K562 (cell line): Measurements from ENCODE around the gene DLST. TPM values are rescaled to one million over a fixed set of nuclear protein-coding genes. Genes with fewer than 3 reads are reported as not detected.

Experiments used
- ATAC-seq: fragments of 200-7000 bp; cut with Tn5 transposase; 3 replicates; pipeline ENCODE4 v1.9.1; 2020; ENCODE audit warnings: moderate library complexity
- BruUV-seq: library from RNA; stranded (reverse); fragments of 400-500 nt; replicated peaks from 2 replicates; lab custom pipeline; 2021; lab: Mats Ljungman, UMichigan
- CTCF ChIA-PET: fragments of 300-600 bp; formaldehyde crosslinking; extraction: SDS; loops from one replicate; lab custom pipeline; 2021; ENCODE audit warnings: low intra/inter-chr PET ratio; lab: Yijun Ruan, JAX
- POLR2A ChIA-PET: fragments of 300-600, 350-650 bp; sonication (Branson Sonifier 250); formaldehyde crosslinking; extraction: SDS; loops from one replicate; lab custom pipeline; 2021; ENCODE audit warnings: antibody characterized with exemption, inconsistent platforms; lab: Yijun Ruan, JAX
- DNase-seq, 4 experiments: peaks; one replicate each; pipeline versions ENCODE4 v3.0.0 to v3.0.0-alpha.2; 2011 to 2018; ENCODE audit warnings: low spot score in 3 of 4, mixed read lengths in 3 of 4; ENCODE audit errors: extremely low read depth in 1 of 4
- FAIRE-seq: peaks from 2 replicates; lab custom pipeline; 2011; peaks lifted over from hg19 to GRCh38; lab: Jason Lieb, UNC
- H2AFZ ChIP-seq: 2 replicates; pipeline ENCODE4 v1.6.0; 2011; ENCODE audit warnings: low read depth, low read length, control low read depth, inconsistent platforms
- H3K27ac ChIP-seq: fragments of 200-600 bp; 3 replicates; pipeline ENCODE4 v1.8.0; 2011; ENCODE audit warnings: low read depth, mild to moderate bottlenecking, control low read depth, inconsistent platforms, low read length, moderate library complexity, mixed read lengths; ENCODE audit errors: extremely low read depth
- H3K27me3 ChIP-seq, 2 experiments: fragments of 300-600 bp in 1 of 2; 2 replicates in 1 of 2; 3 replicates in 1 of 2; pipeline versions ENCODE4 v1.6.0 to v1.8.0; 2011; ENCODE audit warnings: inconsistent platforms in 2 of 2, low read length in 2 of 2, mild to moderate bottlenecking in 1 of 2, mixed read lengths in 1 of 2, moderate library complexity in 1 of 2; ENCODE audit not compliant: control insufficient read depth in 2 of 2, insufficient read depth in 2 of 2
- H3K36me3 ChIP-seq: fragments of 300-600 bp; 3 replicates; pipeline ENCODE4 v1.8.0; 2011; ENCODE audit warnings: mild to moderate bottlenecking, low read length, inconsistent platforms; ENCODE audit not compliant: control insufficient read depth, insufficient read depth
- H3K4me1 ChIP-seq, 2 experiments: fragments of 200-600 bp in 1 of 2; replicated peaks in 1 of 2; 2 replicates in 1 of 2; 3 replicates in 1 of 2; pipeline versions ENCODE4 v1.5.1 to v1.8.0; 2011; ENCODE audit warnings: inconsistent platforms in 2 of 2, low read length in 2 of 2, mild to moderate bottlenecking in 1 of 2, mixed read lengths in 1 of 2, moderate library complexity in 1 of 2; ENCODE audit not compliant: control insufficient read depth in 2 of 2, insufficient read depth in 2 of 2
- H3K4me2 ChIP-seq: 2 replicates; pipeline ENCODE4 v1.6.1; 2011; ENCODE audit warnings: low read length, control low read depth, inconsistent platforms, mixed read lengths; ENCODE audit not compliant: insufficient read depth
- H3K4me3 ChIP-seq: fragments of 200-600 bp; sonication (generic), shearing (Covaris generic); 2 replicates; pipeline ENCODE4 v1.5.1; 2016; ENCODE audit warnings: control low read depth, inconsistent platforms
- H3K79me2 ChIP-seq: fragments of 200-600 bp; 3 replicates; pipeline ENCODE4 v1.8.0; 2011; ENCODE audit warnings: low read length, inconsistent platforms; ENCODE audit not compliant: control insufficient read depth, insufficient read depth
- H3K9ac ChIP-seq, 2 experiments: 2 replicates each; pipeline versions ENCODE4 v1.6.0 to v1.6.1; 2011; ENCODE audit warnings: low read depth in 2 of 2, low read length in 2 of 2, control low read depth in 1 of 2, inconsistent platforms in 1 of 2, mild to moderate bottlenecking in 1 of 2, mixed read lengths in 1 of 2; ENCODE audit not compliant: insufficient read depth in 1 of 2
- H3K9me1 ChIP-seq: one replicate; pipeline ENCODE4 v1.6.0; 2011; ENCODE audit warnings: inconsistent platforms, mild to moderate bottlenecking, low read length, moderate library complexity; ENCODE audit not compliant: control insufficient read depth, insufficient read depth
- H3K9me3 ChIP-seq: replicated peaks from 2 replicates; pipeline ENCODE4 v1.5.1; 2011; ENCODE audit warnings: low read depth, low read length, inconsistent platforms; ENCODE audit not compliant: control insufficient read depth, insufficient read depth
- H4K20me1 ChIP-seq: replicated peaks from 2 replicates; pipeline ENCODE4 v1.6.1; 2011; ENCODE audit warnings: low read length, inconsistent platforms, mixed read lengths; ENCODE audit not compliant: control insufficient read depth, insufficient read depth
- CEBPB ChIP-seq: fragments of 450-650 bp; IDR thresholded peaks from 2 replicates; pipeline ENCODE4 v1.6.1; 2016; ENCODE audit warnings: missing genetic modification characterization, missing compliant biosample characterization
- CHCHD3 ChIP-seq: fragments of 250-450 bp; sonication (Bioruptor Pico); IDR thresholded peaks from 2 replicates; pipeline ENCODE4 v2.1.2; 2022; ENCODE audit warnings: mild to moderate bottlenecking
- CTBP1 ChIP-seq: fragments of 450-650 bp; IDR thresholded peaks from 2 replicates; pipeline ENCODE4 v1.6.1; 2016; ENCODE audit warnings: borderline replicate concordance
- DPF2 ChIP-seq: fragments of 450-650 bp; IDR thresholded peaks from 2 replicates; pipeline ENCODE4 v1.6.1; 2016
- HDAC1 ChIP-seq, 2 experiments: fragments of 450-650 bp; IDR thresholded peaks; 2 replicates each; pipeline ENCODE4 v1.6.1; 2016 to 2017; ENCODE audit warnings: inconsistent platforms in 1 of 2, mild to moderate bottlenecking in 1 of 2, moderate library complexity in 1 of 2
- MAFF ChIP-seq: IDR thresholded peaks from 2 replicates; pipeline ENCODE4 v1.6.1; 2012; ENCODE audit warnings: low read length, improper control_type of control experiment
- NBN ChIP-seq: fragments of 450-650 bp; IDR thresholded peaks from 2 replicates; pipeline ENCODE4 v1.6.1; 2016; ENCODE audit warnings: low read depth, mild to moderate bottlenecking
- PML ChIP-seq: IDR thresholded peaks from 2 replicates; pipeline ENCODE4 v1.6.1; 2012; ENCODE audit warnings: low read length, inconsistent platforms
- PRMT5 ChIP-seq: sonication (generic); formaldehyde crosslinking; IDR thresholded peaks from 2 replicates; pipeline ENCODE4 v1.5.0; 2020; ENCODE audit warnings: missing genetic modification reagents
- RBFOX2 ChIP-seq: fragments of 200-400 bp; formaldehyde crosslinking; IDR thresholded peaks from 2 replicates; pipeline ENCODE4 v1.6.1; 2017; ENCODE audit warnings: low read depth, mild to moderate bottlenecking, low read length, moderate library complexity
- RNF2 ChIP-seq: sonication (generic); IDR thresholded peaks from 2 replicates; pipeline ENCODE4 v1.6.1; 2016
- SMAD4 ChIP-seq: fragments of 250-450 bp; sonication (Bioruptor Pico); conservative IDR thresholded peaks from 2 replicates; pipeline ENCODE4 v1.8.0; 2021; ENCODE audit warnings: inconsistent platforms, mild to moderate bottlenecking, moderate library complexity
- SMARCA5 ChIP-seq: fragments of 450-650 bp; IDR thresholded peaks from 2 replicates; pipeline ENCODE4 v1.6.1; 2016
- SMARCE1 ChIP-seq: fragments of 450-650 bp; IDR thresholded peaks from 2 replicates; pipeline ENCODE4 v1.7.1; 2016; ENCODE audit warnings: mild to moderate bottlenecking
- TCF3 ChIP-seq: sonication (generic); formaldehyde crosslinking; IDR thresholded peaks from 2 replicates; pipeline ENCODE4 v1.4.0; 2020; ENCODE audit warnings: mild to moderate bottlenecking, missing genetic modification reagents
- ZNF121 ChIP-seq: sonication (generic); formaldehyde crosslinking; conservative IDR thresholded peaks from 2 replicates; pipeline ENCODE4 v1.8.0; 2022; ENCODE audit warnings: missing genetic modification reagents
- ZNF696 ChIP-seq: fragments of 250-450 bp; sonication (Bioruptor Pico); conservative IDR thresholded peaks from 2 replicates; pipeline ENCODE4 v1.4.0; 2020; ENCODE audit warnings: mild to moderate bottlenecking, moderate library complexity
- WGBS: fragments of 100-300 bp; shearing (Covaris generic); methylation state at CpG from one replicate; pipeline ENCODE4 v1.1.6; 2016; ENCODE audit warnings: low coverage, mixed read lengths; ENCODE audit not compliant: insufficient coverage; ENCODE audit errors: missing lambda C conversion rate; 5-methylcytosine and 5-hydroxymethylcytosine counted together
- in situ Hi-C: fragments of 300-500 bp; cut with MboI; formaldehyde crosslinking; loops from 4 replicates; pipeline ENCODE4 v1.15.0; 2018; ENCODE audit warnings: inconsistent platforms, mixed read lengths
- intact Hi-C: fragments of 100-400 bp; cut with micrococcal nuclease; formaldehyde crosslinking; loops from 2 replicates; pipeline ENCODE4 v1.14.2; 2022
- polyA plus RNA-seq, 8 experiments: library from polyadenylated mRNA; depleted of rRNA in 4 of 8; stranded (reverse) in 5 of 8; unstranded in 3 of 8; fragments of >200 nt; fragmentation: Nextera tagmentation in 2 of 8; fragmentation: Illumina TruSeq in 1 of 8; extraction: Ambion mirVana in 2 of 8; extraction: Trizol in 1 of 8; gene quantifications; 2 replicates each; pipeline versions ENCODE4 v1.2.1 to v1.2.3, GENCODE V29; 2011 to 2014; ENCODE audit warnings: inconsistent platforms in 1 of 8, missing spikeins in 1 of 8
- total RNA-seq, 7 experiments: library from RNA; depleted of rRNA in 6 of 7; stranded (reverse); fragments of >200 nt in 6 of 7; fragmentation: Illumina TruSeq in 2 of 7; extraction: Trizol in 2 of 7; gene quantifications; 2 replicates each; pipeline versions ENCODE4 v1.2.1 to v1.2.3, GENCODE V29; 2011 to 2021; ENCODE audit warnings: low replicate concordance in 1 of 7
- TF ChIP-seq, protein P1 (sequence below): IDR thresholded peaks from 2 replicates; pipeline ENCODE4 v1.6.1; 2012; ENCODE audit warnings: low read depth, low read length, improper control_type of control experiment, borderline replicate concordance
- TF ChIP-seq, protein P2 (sequence below), 2 experiments: IDR thresholded peaks in 1 of 2; conservative IDR thresholded peaks in 1 of 2; 2 replicates each; pipeline ENCODE4 v1.6.1; 2016; ENCODE audit warnings: low read depth in 2 of 2, mild to moderate bottlenecking in 1 of 2, missing compliant biosample characterization in 1 of 2, missing genetic modification characterization in 1 of 2, moderate library complexity in 1 of 2

Gene DLST
- total and polyA plus RNA-seq, 9 of the 15 experiments (the other 6 are each of a cell fraction or from before 2014, with no cell fraction given), result 3.0 to 73.7 (median 45.4) TPM

DNA sequence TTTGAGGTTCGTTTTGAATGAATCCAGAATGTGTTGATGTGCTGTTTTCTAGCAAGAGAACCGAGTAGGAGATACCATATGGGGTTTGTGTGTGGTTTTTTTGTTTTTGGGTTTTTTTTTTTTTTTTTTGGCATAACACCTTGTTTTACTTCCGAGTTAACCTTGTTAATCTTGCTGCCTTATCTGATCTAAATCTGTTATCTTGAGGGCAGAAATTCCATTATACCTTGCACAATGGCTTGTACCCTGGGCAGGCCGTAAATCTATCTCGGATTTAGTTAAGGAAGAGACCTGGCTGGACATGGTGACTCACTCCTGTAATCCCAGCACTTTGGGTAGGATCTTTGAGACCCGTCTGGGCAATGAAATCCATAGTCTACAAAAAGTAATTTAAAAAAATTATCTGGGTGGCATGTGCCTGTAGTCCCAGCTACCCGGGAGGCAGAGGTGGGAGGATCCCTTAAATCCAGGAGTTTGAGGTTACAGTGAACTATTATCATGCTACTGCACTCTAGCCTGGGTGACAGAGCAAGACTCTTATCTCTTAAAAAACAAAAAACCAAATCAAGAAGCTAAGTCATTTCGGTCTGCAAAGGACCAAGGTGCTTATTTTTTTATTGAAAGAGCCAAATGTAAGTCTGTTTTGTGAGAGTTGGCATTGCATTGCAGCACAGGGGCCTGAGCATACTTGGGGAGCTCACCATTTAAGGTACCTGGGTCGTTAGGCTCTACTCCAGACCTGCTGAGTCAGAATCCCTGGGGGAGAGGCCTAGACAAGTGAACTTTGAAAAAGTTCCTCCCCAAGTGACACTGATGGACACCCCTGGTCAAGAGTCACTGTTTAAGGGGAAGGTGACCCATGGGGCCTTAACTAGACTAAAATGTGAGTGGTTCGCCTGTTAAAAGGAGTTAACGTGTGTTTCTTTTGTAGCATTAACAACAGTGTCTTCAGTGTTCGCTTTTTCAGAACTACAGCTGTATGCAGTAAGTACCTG is 6.7 kb downstream of the DLST start:
- FAIRE-seq, result peak; percentile 82
- in situ Hi-C loops, result no loop called here
- TF ChIP-seq ZNF121, result no peak
- peak; percentile 93 for TF ChIP-seq SMARCE1
- TF ChIP-seq MAFF, result peak; percentile 70
- TF ChIP-seq, protein P1, sequence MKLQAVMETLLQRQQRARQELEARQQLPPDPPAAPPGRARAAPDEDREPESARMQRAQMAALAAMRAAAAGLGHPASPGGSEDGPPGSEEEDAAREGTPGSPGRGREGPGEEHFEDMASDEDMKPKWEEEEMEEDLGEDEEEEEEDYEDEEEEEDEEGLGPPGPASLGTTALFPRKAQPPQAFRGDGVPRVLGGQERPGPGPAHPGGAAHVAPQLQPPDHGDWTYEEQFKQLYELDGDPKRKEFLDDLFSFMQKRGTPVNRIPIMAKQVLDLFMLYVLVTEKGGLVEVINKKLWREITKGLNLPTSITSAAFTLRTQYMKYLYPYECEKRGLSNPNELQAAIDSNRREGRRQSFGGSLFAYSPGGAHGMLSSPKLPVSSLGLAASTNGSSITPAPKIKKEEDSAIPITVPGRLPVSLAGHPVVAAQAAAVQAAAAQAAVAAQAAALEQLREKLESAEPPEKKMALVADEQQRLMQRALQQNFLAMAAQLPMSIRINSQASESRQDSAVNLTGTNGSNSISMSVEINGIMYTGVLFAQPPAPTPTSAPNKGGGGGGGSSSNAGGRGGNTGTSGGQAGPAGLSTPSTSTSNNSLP, result peak; percentile 62; the same call in 1 of the 2 replicates
- peak; percentile 56; the same call in 1 of the 2 replicates for TF ChIP-seq RNF2
- peak; percentile 88 for TF ChIP-seq TCF3 (CRISPR knock-in tag)
- TF ChIP-seq CTBP1, result peak; percentile 56; the same call in 1 of the 2 replicates
- TF ChIP-seq HDAC1 (IDR thresholded peaks at IDR 0.05), result peak in 1 of 2 experiments; percentile 75; a peak in 2 of 4 replicates
- no peak for TF ChIP-seq ZNF696 (CRISPR knock-in tag)
- no peak for TF ChIP-seq PRMT5 (CRISPR knock-in tag)
- peak; percentile 35; the same call in 1 of the 2 replicates for TF ChIP-seq NBN
- peak; percentile 97 for TF ChIP-seq DPF2
- 0 out of 2 replicates have a peak, but pooled peaks have one; percentile 40 for TF ChIP-seq SMAD4 (CRISPR knock-in tag)
- peak; percentile 28; the same call in 1 of the 2 replicates for TF ChIP-seq SMARCA5
- TF ChIP-seq PML, result peak; percentile 66; the same call in 1 of the 2 replicates
- TF ChIP-seq, protein P2, sequence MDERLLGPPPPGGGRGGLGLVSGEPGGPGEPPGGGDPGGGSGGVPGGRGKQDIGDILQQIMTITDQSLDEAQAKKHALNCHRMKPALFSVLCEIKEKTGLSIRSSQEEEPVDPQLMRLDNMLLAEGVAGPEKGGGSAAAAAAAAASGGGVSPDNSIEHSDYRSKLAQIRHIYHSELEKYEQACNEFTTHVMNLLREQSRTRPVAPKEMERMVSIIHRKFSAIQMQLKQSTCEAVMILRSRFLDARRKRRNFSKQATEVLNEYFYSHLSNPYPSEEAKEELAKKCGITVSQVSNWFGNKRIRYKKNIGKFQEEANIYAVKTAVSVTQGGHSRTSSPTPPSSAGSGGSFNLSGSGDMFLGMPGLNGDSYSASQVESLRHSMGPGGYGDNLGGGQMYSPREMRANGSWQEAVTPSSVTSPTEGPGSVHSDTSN (CRISPR knock-in tag; IDR thresholded peaks at IDR 0.05; ENCODE audit: low read depth), result no peak
- TF ChIP-seq, protein P2 (tag; conservative IDR thresholded peaks at IDR 0.05; ENCODE audit: low read depth), result peak; percentile 64
- TF ChIP-seq CHCHD3 (CRISPR knock-in tag), result no peak
- peak; percentile 75 for TF ChIP-seq CEBPB (tag)
- TF ChIP-seq RBFOX2, result no peak

More for the DNA sequence above, 6.7 kb downstream of the DLST start:
- H3K9me3 ChIP-seq, result no peaks in the 10 kb centered on the region
- 8% methylated on average over 12 of the region's 12 CpGs for WGBS
- H3K36me3 ChIP-seq, result peaks cover 79% of the 10 kb centered on the region
- H4K20me1 ChIP-seq, result peaks cover 38% of the 10 kb centered on the region
- peaks cover 2% of the 10 kb centered on the region for H3K9me1 ChIP-seq
- DNase-seq, result peak; percentile 29 to 81 (median 46)
- peak; percentile 90 for ATAC-seq
- H3K27me3 ChIP-seq, result no peaks in the 10 kb centered on the region
- no peak overlapping the region for H2AFZ ChIP-seq
- H3K4me1 ChIP-seq, result peaks cover 11 to 29% of the 10 kb centered on the region in 2 experiments
- H3K27ac ChIP-seq, result peak overlapping the region; percentile 59
- no peak overlapping the region for H3K4me3 ChIP-seq
- peaks cover 46% of the 10 kb centered on the region for H3K79me2 ChIP-seq
- ChIA-PET POLR2A (interaction anchor here (0.7 to 0.9 kb wide), 3 partner anchors 9 to 200 kb away, joined by 3 to 7 read pairs (median 4); no protein-coding TSS in a partner anchor), CTCF (no interaction called here)
- no TSS peak for BruUV-seq
- peak overlapping the region in 1 of 2 experiments; percentile 7; a peak in 1 of 4 replicates for H3K9ac ChIP-seq
- intact Hi-C loops, result no loop called here
- peak overlapping the region; percentile 56 for H3K4me2 ChIP-seq
